Thymus (tissue), 14 donors: ENCODE data around the gene ARHGAP40. TPM values are rescaled to one million over a fixed set of nuclear protein-coding genes. Genes with fewer than 3 reads are reported as not detected.

Experiments
- DNase-seq, 9 donors: peaks; one replicate each; pipeline ENCODE4 v3.0.0-alpha.2; 2013; ENCODE audit warnings: low spot score in 9 of 9, low read depth in 6 of 9, missing footprints in 1 of 9
- H3K27ac ChIP-seq, 2 donors: one replicate each; pipeline ENCODE4 v1.5.1; 2013; ENCODE audit warnings: control low read depth in 1 of 2, low read depth in 1 of 2, low read length in 1 of 2, mild to moderate bottlenecking in 1 of 2, moderate library complexity in 1 of 2
- H3K27me3 ChIP-seq, 2 donors: one replicate each; pipeline ENCODE4 v1.5.1; 2013; ENCODE audit warnings: low read length in 1 of 2; ENCODE audit not compliant: control insufficient read depth in 2 of 2, insufficient read depth in 1 of 2
- H3K36me3 ChIP-seq, 2 donors: one replicate each; pipeline ENCODE4 v1.5.1; 2013; ENCODE audit warnings: low read length in 1 of 2, mild to moderate bottlenecking in 1 of 2, moderate library complexity in 1 of 2; ENCODE audit not compliant: control insufficient read depth in 2 of 2, insufficient read depth in 2 of 2
- H3K4me1 ChIP-seq, 2 donors: one replicate each; pipeline ENCODE4 v1.5.1; 2013; ENCODE audit warnings: low read length in 2 of 2; ENCODE audit not compliant: control insufficient read depth in 2 of 2, insufficient read depth in 2 of 2
- H3K4me3 ChIP-seq, 2 donors: one replicate each; pipeline ENCODE4 v1.5.1; 2013; ENCODE audit warnings: low read length in 2 of 2, control low read depth in 1 of 2, mild to moderate bottlenecking in 1 of 2
- H3K9me3 ChIP-seq, 2 donors: one replicate each; pipeline ENCODE4 v1.5.1; 2013; ENCODE audit warnings: low read length in 1 of 2, mild to moderate bottlenecking in 1 of 2; ENCODE audit not compliant: control insufficient read depth in 2 of 2, insufficient read depth in 1 of 2
- WGBS: extraction: QIAGEN DNeasy Blood & Tissue Kit; methylation state at CpG from one replicate; pipeline ENCODE4 v1.1.7; 2013; 5-methylcytosine and 5-hydroxymethylcytosine counted together
- long read RNA-seq, 10 donors: transcript quantifications; one replicate each; lab custom pipeline, GENCODE V29; 2026
- polyA plus RNA-seq: library from polyadenylated mRNA; stranded (reverse); fragments of 200-250 nt; gene quantifications from one replicate; pipeline ENCODE4 v1.2.3, GENCODE V29; 2013
- total RNA-seq: library from RNA; stranded (reverse); fragments of 120-200 nt; gene quantifications from one replicate; pipeline ENCODE4 v1.2.4, GENCODE V29; 2013
- donor health status: healthy.

The ARHGAP40 gene
- total RNA-seq (not detected), polyA plus RNA-seq (1.8 TPM)
- long read RNA-seq, donor 1: 0 reads
- long read RNA-seq, donor 2: 0 reads
- long read RNA-seq, donor 3: 0 reads
- long read RNA-seq, donor 4: 0 reads
- long read RNA-seq, donor 5: 0 reads
- long read RNA-seq, donor 6: 0 reads
- long read RNA-seq, donor 7: 0 reads
- long read RNA-seq, donor 8: 0 reads
- long read RNA-seq, donor 9: 0 reads
- long read RNA-seq, donor 10: 0 reads

DNA sequence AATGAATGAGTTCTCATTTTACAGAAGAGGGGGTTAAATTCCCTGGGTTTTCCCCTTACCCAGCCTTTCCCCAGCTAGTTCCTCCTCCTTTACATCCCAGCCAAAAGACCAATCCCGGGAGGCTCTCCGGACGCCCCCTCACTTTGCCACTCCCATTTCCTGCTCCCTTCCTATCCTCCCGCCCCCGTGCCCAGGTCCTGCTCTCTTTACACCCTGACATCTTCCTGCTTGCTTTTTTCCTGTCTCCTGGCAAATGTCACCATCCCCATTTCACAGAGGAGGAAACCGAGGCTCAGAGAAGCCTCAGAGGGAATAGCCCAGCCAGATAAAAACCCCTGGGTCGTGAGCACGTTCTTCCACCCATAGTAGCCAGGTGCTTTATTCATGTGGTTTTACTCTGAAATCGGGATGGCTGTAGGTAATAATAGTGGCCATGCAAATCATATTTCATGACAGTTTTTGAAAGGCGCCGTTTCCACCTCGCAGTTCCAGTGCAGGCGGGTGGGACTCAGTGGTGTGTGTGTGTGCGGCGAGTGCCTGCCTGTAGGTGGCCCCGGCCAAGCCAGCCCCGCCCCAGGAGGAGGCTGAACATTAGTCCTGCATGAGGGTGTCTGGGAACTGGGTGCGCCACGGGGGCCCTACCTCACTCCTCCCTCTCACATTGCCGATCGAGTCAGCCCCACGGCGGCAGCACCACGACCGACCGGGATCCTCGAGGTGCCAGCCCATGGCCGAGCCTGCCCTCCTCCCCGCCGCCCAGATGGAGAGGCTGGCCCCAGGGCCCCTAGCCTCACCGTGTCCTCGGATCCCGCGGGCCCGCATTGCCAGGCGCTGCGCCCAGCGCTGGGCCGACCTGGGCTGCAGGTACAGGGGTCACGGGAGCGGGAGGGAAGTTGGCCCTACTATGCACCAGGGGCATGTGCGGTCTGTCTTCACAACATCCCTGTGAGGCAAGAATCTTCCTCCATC, at the start of gene ARHGAP40:
TSS of gene ARHGAP40 (plus strand) at position 594 of the 969 bp plus-strand sequence.
- no peak within 1 kb of the TSS for H3K4me3 ChIP-seq
- no peaks in the 10 kb centered on the region for H3K4me1 ChIP-seq
- WGBS: 10% methylated on average over 42 of the region's 42 CpGs
- H3K9me3 ChIP-seq: no peaks in the 10 kb centered on the region
- no peak within 1 kb of the TSS for H3K27ac ChIP-seq
- H3K36me3 ChIP-seq: no peaks in the 10 kb centered on the region
- H3K27me3 ChIP-seq: peaks cover 8 to 42% of the 10 kb centered on the region in 2 donors
- DNase-seq: no peak

DNA sequence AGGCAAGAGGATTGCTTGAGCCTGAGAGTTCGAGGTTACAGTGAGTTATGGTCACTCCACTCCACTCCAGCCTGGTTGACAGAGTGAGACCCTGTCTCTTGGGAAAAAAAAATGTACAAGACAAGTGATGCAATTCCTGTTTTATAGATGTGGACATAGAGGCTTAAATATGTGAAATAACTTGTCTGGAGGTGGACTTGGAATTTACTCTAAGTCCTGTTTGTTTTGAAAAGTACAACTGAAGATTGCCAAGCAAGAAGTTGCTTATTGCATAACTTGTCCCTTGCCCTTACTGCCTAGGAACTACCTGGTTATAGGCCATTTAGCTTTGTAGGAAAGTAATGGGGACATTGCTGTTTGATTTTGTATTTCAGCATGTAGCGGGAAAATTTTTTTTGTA, 46.6 kb upstream of the ARHGAP40 start:
- 99% methylated on average over 2 of the region's 2 CpGs for WGBS
- Histone ChIP-seq H3K9me3 (no peaks in the 10 kb centered on the region), H3K4me3 (no peak overlapping the region), H3K27me3 (no peaks in the 10 kb centered on the region), H3K27ac (no peak overlapping the region), H3K4me1 (no peaks in the 10 kb centered on the region), H3K36me3 (peaks cover 40 to 68% of the 10 kb centered on the region in 2 donors)
- DNase-seq: no peak

DNA sequence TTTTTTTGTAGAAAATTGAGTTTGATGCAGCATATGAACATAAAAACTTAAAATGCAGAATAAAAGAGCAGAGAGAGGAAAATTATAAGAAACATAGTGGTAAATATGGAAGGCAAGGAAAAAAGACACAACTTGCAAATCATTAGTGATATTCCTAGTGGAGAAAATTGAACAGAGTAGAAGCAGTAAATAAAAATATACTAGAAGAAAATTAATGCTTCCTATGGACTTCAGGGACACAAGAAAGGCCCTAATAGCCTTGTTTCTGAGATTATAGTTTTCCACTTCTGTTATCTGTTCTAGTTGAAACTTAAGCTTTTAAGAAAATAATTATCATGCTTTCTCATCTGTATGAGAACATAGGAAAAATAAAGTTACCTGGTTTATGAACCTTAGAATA, 46.2 kb upstream of the ARHGAP40 start:
- no peak for DNase-seq
- no peak overlapping the region for H3K27ac ChIP-seq
- no peak overlapping the region for H3K4me3 ChIP-seq
- H3K9me3 ChIP-seq: no peaks in the 10 kb centered on the region
- no peaks in the 10 kb centered on the region for H3K4me1 ChIP-seq
- H3K27me3 ChIP-seq: no peaks in the 10 kb centered on the region
- H3K36me3 ChIP-seq: peaks cover 40 to 71% of the 10 kb centered on the region in 2 donors

DNA sequence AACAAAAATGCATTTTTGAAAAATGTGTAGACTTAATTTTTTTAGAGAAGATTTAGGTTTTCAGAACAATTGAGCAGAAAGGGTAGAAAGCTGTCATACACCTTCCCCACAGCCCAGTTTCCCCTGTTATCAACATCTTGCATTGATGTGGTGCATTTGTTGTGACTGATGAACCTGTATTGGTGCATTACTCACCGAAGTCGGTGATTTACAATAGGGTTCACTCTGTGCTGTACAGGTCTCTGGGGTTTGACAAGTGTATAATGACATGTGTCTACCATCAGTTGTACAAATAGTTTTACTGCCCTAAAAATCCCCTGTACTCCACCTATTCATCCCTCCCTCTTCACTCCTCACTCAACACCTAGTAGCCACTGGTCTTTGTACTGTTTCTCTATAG, 44.4 kb upstream of the ARHGAP40 start:
- no peaks in the 10 kb centered on the region for H3K9me3 ChIP-seq
- no peaks in the 10 kb centered on the region for H3K27me3 ChIP-seq
- no peaks in the 10 kb centered on the region for H3K4me1 ChIP-seq
- 97% methylated on average over 2 of the region's 2 CpGs for WGBS
- no peak for DNase-seq
- H3K27ac ChIP-seq: no peak overlapping the region
- peaks cover 33 to 58% of the 10 kb centered on the region in 2 donors for H3K36me3 ChIP-seq
- no peak overlapping the region for H3K4me3 ChIP-seq

DNA sequence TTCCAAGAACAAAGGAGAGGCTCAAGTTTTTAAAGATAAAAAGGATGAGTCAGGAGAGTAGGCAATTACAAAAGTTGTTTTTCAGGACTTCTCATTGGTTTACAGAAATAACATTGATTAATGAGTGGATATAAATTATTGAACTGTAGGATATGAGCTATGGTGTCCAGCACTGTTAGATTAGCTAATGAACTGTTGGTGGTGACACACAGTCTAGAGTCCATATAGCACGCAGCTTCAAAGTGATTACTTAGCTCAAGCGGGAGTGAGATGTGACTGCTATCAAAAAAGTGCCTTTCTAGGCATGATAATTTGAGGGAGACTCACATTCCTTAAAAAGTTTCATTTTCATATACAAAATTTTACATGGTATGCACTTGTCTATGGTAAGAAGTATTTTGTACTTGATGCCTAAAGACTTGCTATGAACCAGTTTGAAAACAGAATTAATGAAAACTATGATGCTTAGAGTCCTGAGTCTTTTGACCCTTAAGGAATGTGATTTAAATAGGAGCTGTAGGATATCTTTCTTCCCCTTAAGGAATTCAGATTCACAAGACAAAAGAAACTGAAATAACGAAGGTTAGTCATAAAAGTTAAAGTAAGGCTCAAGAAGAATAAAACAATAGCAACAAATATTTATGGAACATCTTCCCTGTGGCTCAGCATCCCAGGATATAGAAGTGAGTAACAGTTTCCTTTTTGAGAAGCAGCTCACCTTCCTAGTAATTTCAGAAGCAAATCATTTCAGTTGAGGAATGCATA, 42.8 kb upstream of the ARHGAP40 start:
- no peak for DNase-seq
- H3K27me3 ChIP-seq: no peaks in the 10 kb centered on the region
- H3K9me3 ChIP-seq: no peaks in the 10 kb centered on the region
- WGBS: 98% methylated on average over 3 of the region's 3 CpGs
- no peaks in the 10 kb centered on the region for H3K4me1 ChIP-seq
- no peak overlapping the region for H3K27ac ChIP-seq
- no peak overlapping the region for H3K4me3 ChIP-seq
- H3K36me3 ChIP-seq: peaks cover 22 to 45% of the 10 kb centered on the region in 2 donors

DNA sequence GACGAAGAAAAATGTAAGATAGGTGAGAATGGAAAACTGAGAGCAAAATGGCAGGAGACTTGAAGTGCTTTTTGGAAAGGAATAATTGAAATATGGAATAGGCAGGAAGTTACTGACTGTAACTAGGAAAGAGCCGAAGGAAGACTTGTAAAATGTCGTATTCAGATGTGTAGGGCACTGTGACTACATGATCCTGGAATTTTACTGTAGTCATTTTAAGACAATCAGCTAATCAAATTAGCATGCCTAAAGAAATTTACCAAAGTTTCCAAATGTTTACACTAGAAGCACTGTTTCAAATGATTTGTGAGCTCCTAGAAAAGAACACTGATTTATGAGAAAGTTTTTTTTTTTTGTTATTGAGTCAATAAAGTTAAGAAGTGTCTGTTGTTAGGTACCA, 41.8 kb upstream of the ARHGAP40 start:
- Histone ChIP-seq H3K4me3 (no peak overlapping the region), H3K36me3 (peaks cover 20 to 36% of the 10 kb centered on the region in 2 donors), H3K27me3 (no peaks in the 10 kb centered on the region), H3K4me1 (no peaks in the 10 kb centered on the region), H3K27ac (no peak overlapping the region), H3K9me3 (no peaks in the 10 kb centered on the region)
- 97% methylated on average over 3 of the region's 3 CpGs for WGBS
- DNase-seq: no peak

DNA sequence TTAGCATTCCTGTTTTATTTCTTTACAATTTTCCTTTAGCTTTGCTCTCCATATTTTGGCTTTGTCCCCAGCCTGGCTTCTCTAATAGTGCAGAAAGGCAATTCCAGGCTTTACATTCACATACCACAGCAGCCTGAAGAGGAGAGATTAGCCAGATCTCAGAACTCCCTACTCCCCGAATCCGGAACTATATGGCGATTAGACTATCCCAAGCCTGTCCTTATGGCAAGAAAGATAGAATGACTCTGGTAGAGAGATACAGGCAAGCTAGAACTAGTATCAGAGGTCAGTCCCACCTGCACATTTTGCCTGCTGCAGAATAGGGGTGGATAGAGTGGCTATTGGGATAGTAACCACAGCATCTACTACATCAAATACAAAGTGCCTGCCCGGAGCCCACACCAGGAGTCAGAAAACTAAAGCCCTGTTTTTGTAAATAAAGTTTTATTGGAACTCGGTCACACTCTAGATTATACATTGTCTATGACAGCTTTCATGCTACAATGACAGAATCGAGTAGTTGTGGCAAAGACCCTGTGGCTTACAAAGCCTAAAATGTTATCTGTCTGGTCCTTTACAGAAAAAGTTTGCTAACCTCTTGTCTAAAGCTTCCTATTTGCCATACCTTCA, 37.7 kb upstream of the ARHGAP40 start:
- H3K9me3 ChIP-seq: no peaks in the 10 kb centered on the region
- no peaks in the 10 kb centered on the region for H3K4me1 ChIP-seq
- H3K36me3 ChIP-seq: peaks cover 17 to 34% of the 10 kb centered on the region in 2 donors
- no peak overlapping the region for H3K27ac ChIP-seq
- DNase-seq: no peak
- no peaks in the 10 kb centered on the region for H3K27me3 ChIP-seq
- no peak overlapping the region for H3K4me3 ChIP-seq
- WGBS: 99% methylated on average over 6 of the region's 6 CpGs

DNA sequence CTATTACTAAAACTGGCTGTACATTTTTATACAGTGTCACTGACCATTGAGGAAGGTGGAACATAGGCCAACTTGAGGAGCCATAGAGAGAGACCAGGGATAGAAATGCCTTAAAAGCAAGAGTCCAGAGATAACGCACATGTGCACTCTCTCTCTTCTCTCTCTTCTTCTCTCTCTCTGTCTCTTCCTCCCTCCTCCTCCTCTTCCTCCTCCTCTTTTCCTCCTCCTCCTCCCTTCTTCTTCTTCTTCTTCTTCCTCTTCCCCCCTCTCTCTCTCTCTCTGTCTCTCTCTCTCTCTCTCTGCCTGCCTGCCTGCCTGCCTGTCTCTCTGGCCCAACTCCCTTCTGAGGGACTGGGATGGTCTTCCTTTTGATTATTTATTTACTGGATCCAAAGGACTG, 36.9 kb upstream of the ARHGAP40 start:
- Histone ChIP-seq H3K9me3 (no peaks in the 10 kb centered on the region), H3K27me3 (no peaks in the 10 kb centered on the region), H3K27ac (no peak overlapping the region), H3K4me3 (no peak overlapping the region), H3K4me1 (no peaks in the 10 kb centered on the region), H3K36me3 (peaks cover 18 to 34% of the 10 kb centered on the region in 2 donors)
- no peak for DNase-seq
- WGBS: 94% methylated on average over 1 of the region's 1 CpG
